ENCODE measurements around the gene CNOT2. TPM values are rescaled to one million over a fixed set of nuclear protein-coding genes. Genes with fewer than 3 reads are reported as not detected.
A peak's percentile ranks its signal among the peaks of the same experiment; 100 is the strongest.

Gene CNOT2
- 95.3 TPM for total RNA-seq

- intact Hi-C loops (cut with DNase I), result no loop called here
- ATAC-seq (peak; percentile 98), DNase-seq (ENCODE audit: low spot score) (peak; percentile 95)
Measured at GRCh38 chr12:70242695-70243509, at the start of gene CNOT2. Gene CNOT2, plus strand, starts transcription at chr12:70243433. Its CDS starts 34,794 bp downstream, at chr12:70278227.

- no peak for ATAC-seq
- no peak for DNase-seq (ENCODE audit: low spot score)
- intact Hi-C loops (cut with DNase I), result no loop called here
Measured at GRCh38 chr12:70194076-70194475, 49.2 kb upstream of the CNOT2 start.

GRCh38 chr12:70196811-70197281 is 46.4 kb upstream of the CNOT2 start:
- DNase-seq (ENCODE audit: low spot score), result no peak
- ATAC-seq, result peak; percentile 57
- intact Hi-C loops (cut with DNase I), result no loop called here

GRCh38 chr12:70197345-70197744 is 45.9 kb upstream of the CNOT2 start:
- ATAC-seq, result no peak
- DNase-seq (ENCODE audit: low spot score), result no peak
- intact Hi-C loops (cut with DNase I), result no loop called here

- no peak for DNase-seq (ENCODE audit: low spot score)
- intact Hi-C loops (cut with DNase I), result no loop called here
- no peak for ATAC-seq
Measured at GRCh38 chr12:70213707-70214106, 29.5 kb upstream of the CNOT2 start.

GRCh38 chr12:70214972-70215617 is 28.1 kb upstream of the CNOT2 start:
- intact Hi-C loops (cut with DNase I), result no loop called here
- DNase-seq (ENCODE audit: low spot score), result no peak

GRCh38 chr12:70217416-70217815 is 25.8 kb upstream of the CNOT2 start:
- intact Hi-C loops (cut with DNase I), result no loop called here
- ATAC-seq, result no peak
- DNase-seq (ENCODE audit: low spot score), result no peak

More at GRCh38 chr12:70214972-70215617, 28.1 kb upstream of the CNOT2 start:
- ATAC-seq, result no peak

- DNase-seq (ENCODE audit: low spot score), result no peak
- intact Hi-C loops (cut with DNase I), result no loop called here
- ATAC-seq, result no peak
Measured at GRCh38 chr12:70221626-70222025, 21.6 kb upstream of the CNOT2 start.

- ATAC-seq (no peak), DNase-seq (ENCODE audit: low spot score) (no peak)
- intact Hi-C loops (cut with DNase I), result no loop called here
Measured at GRCh38 chr12:70227911-70228310, 15.3 kb upstream of the CNOT2 start.

GRCh38 chr12:70230934-70231606 is 12.2 kb upstream of the CNOT2 start:
- DNase-seq (ENCODE audit: low spot score), result no peak
- ATAC-seq, result no peak
- intact Hi-C loops (cut with DNase I), result no loop called here

- DNase-seq (ENCODE audit: low spot score) (no peak), ATAC-seq (no peak)
- intact Hi-C loops (cut with DNase I), result no loop called here
Measured at GRCh38 chr12:70236990-70237389, 6.2 kb upstream of the CNOT2 start.

GRCh38 chr12:70240673-70241072 is 2.6 kb upstream of the CNOT2 start:
- intact Hi-C loops (cut with DNase I), result no loop called here
- DNase-seq (ENCODE audit: low spot score) (no peak), ATAC-seq (no peak)

GRCh38 chr12:70241845-70242244 is 1.4 kb upstream of the CNOT2 start:
- no peak for DNase-seq (ENCODE audit: low spot score)
- intact Hi-C loops (cut with DNase I), result no loop called here
- ATAC-seq, result no peak

- ATAC-seq (peak; percentile 80), DNase-seq (ENCODE audit: low spot score) (peak; percentile 78)
- intact Hi-C loops (cut with DNase I), result no loop called here
Measured at GRCh38 chr12:70243510-70244371, 508 bp downstream of the CNOT2 start.

GRCh38 chr12:70244409-70244808 is 1.2 kb downstream of the CNOT2 start:
- intact Hi-C loops (cut with DNase I), result no loop called here
- DNase-seq (ENCODE audit: low spot score) (no peak), ATAC-seq (no peak)

GRCh38 chr12:70245458-70245857 is 2.2 kb downstream of the CNOT2 start:
- ATAC-seq (no peak), DNase-seq (ENCODE audit: low spot score) (no peak)
- intact Hi-C loops (cut with DNase I), result no loop called here

- ATAC-seq, result no peak
- intact Hi-C loops (cut with DNase I), result no loop called here
- no peak for DNase-seq (ENCODE audit: low spot score)
Measured at GRCh38 chr12:70246580-70246979, 3.3 kb downstream of the CNOT2 start.

- ATAC-seq, result no peak
- intact Hi-C loops (cut with DNase I), result no loop called here
- DNase-seq (ENCODE audit: low spot score), result no peak
Measured at GRCh38 chr12:70247653-70248199, 4.5 kb downstream of the CNOT2 start.

GRCh38 chr12:70248876-70249275 is 5.6 kb downstream of the CNOT2 start:
- no peak for DNase-seq (ENCODE audit: low spot score)
- intact Hi-C loops (cut with DNase I), result no loop called here
- ATAC-seq, result no peak

Measured in sciatic nerve (tissue), 2 donors.